NCI-H146 treated with DMSO at 0.1 percent for 48 hours (cell line): ENCODE results near the gene SYVN1.
A peak's percentile ranks its signal among the peaks of the same experiment; 100 is the strongest.

Source experiments
- DNase-seq: peaks from one replicate; lab custom pipeline; 2025; ENCODE audit not compliant: unreplicated experiment; lab: John Stamatoyannopoulos, UW

Gene SYVN1

DNA sequence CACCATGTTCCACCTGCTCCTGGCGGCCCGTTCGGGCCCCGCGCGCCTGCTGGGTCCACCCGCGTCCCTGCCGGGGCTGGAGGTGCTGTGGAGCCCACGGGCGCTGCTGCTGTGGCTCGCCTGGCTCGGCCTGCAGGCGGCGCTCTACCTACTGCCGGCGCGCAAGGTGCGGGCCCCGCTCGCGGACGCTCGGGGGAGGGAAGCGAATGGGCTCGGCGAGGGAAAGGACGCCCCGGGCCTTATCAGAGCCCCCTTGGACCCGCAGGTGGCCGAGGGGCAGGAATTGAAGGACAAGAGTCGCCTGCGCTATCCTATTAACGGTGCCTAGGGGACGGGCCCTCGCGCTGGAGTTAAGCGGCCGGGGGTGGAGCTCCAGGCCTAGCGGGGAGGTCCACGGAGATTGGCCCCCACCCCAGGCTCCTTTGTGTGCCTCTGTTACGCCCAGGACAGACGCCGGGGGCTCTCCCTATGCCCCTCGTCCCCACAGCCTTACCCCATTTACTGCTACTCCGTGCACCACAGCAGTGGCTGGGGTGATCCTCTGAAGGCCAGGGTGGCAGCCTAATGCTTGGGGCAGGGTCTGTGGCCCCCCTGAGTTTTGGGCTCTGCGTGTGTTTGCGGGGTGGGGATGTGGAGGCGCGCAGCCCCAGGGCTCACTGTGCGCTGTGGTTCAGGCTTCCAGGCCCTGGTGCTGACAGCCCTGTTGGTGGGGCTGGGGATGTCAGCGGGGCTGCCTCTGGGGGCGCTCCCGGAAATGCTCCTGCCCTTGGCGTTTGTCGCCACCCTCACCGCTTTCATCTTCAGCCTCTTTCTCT is 21.6 kb downstream of the SYVN1 start:
- peak; percentile 57 for DNase-seq

DNA sequence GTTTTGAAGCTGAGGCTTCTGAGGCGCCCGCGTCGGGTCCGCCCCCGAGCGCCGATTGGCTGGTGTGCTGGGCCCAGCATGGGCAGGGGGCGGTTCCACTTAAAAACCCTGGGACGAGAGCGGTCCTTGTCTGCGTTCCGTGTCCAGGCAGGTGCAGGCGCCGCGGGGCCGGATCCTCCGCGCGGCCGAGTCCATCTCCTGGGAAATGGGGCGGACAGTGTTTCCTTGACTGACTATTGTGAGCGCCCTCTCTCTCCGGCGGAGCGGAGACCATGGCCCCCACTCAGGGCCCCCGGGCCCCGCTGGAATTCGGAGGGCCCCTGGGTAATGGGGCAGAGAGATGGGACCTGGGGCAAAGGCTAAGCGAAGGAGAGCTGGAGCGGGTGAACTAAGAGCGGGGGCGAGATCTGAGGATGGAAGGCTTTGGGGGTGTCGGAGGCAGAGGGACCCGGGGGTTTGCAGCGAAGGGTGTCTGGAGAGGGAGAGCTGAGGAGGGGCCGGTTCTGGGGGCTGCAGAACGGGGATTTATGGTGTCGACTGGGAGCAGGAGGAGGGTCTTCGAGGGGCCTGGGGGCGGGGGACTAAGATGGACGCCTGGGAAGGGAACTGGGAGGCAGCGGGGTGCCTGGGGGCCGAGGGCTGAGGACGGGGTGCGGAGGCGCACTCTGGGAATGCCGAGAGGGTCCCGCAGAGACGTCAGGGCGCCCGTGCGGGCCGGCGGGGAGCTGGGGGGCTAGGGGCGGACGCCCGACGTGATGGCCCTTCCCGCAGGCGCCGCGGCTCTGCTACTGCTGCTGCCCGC is 22.4 kb downstream of the SYVN1 start, which contains the start of gene TM7SF2:
Gene TM7SF2, plus strand, starts transcription at position 129 of the 802 bp plus-strand sequence. Its CDS starts 144 bp downstream, at position 273.
- peak; percentile 91 for DNase-seq

DNA sequence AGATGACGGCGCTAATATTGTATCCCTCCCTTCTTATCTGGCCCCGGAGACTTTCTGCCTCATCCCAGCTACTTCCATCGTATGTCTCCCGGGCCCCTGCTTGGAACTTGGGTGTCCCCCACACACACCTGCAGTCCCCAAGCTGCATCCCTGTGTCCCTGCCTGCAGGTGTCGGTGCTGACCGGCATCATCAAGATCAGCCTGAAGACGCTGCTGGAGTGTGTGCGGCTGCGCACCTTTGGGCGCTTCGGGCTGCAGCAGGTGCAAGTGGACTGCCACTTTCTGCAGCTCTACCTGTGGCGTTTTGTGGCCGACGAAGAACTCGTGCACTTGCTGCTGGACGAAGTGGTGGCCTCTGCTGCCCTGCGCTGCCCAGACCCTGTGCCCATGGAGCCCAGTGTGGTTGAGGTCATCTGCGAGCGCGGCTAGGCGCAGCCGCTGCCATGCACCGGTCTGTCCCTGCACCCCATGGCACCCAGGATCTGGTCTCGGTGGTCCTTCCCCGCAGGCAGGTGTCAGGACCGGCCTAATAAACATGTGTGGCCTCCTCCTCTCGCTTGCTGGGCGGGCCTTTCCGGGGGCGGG is 23.1 kb downstream of the SYVN1 start:
- DNase-seq = no peak

DNA sequence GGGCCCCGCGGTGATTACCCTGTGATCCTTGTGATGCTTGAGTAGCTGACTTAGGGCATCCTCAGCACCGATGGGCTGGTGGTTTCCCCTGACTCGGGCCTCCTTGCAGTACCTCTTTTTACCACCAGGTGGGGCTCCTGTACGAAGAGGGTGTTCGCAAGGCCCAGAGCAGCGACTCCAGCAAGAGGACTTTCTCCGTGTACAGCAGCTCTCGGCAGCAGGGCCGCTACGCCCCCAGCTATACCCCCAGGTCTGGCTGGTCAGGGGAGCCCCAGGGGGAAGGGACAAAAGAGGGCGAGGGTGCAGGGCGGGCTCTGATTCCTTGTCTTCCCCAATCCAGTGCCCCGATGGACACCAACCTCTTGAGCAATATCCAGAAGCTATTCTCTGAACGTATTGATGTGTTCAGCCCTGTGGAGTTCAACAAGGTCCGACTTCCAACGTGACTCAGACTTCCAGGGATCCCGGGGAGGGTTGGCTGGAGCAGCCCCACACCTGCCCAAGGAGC is 23.9 kb downstream of the SYVN1 start:
- peak; percentile 70 for DNase-seq

DNA sequence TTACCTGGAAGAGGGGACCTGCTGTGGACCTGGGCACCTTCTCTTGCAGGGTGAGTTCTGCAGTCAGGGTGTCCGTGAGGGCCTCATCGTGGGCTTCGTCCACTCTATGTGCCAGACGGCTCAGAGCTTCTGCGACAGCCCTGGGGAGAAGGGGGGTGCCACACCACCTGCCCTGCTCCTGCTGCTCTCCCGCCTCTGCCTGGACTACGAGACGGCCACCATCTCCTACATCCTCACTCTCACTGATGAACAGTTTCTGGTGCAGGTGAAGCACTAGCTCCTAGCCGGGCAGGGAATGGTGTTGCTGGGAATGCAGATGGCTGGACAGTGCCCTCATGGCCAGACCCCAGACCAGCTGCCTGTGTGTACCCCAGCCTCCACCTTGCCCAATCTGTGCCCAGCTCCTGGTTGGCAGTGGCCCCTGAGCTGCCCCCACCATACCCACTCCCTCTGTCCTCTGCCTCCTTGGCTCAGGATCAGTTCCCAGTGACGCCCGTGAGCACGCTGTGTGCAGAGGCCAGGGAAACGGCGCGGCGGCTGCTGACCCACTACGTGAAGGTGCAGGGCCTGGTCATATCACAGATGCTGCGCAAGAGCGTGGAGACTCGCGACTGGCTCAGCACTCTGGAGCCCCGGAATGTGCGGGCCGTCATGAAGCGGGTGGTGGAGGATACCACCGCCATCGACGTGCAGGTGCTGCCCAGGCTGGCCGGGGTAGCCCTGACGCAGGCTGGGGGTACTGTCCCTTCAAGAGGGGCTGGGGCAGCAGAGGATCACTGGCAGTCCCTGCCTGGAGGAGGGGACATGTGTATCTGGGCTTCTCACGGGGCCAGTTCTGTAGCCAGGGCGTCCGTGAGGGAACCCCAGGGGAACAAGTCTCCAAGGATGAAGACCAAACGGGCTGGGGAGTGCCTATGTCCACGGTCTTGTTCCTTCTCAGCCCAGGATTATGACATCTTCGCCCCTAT is 24.8 kb downstream of the SYVN1 start:
- DNase-seq = no peak

DNA sequence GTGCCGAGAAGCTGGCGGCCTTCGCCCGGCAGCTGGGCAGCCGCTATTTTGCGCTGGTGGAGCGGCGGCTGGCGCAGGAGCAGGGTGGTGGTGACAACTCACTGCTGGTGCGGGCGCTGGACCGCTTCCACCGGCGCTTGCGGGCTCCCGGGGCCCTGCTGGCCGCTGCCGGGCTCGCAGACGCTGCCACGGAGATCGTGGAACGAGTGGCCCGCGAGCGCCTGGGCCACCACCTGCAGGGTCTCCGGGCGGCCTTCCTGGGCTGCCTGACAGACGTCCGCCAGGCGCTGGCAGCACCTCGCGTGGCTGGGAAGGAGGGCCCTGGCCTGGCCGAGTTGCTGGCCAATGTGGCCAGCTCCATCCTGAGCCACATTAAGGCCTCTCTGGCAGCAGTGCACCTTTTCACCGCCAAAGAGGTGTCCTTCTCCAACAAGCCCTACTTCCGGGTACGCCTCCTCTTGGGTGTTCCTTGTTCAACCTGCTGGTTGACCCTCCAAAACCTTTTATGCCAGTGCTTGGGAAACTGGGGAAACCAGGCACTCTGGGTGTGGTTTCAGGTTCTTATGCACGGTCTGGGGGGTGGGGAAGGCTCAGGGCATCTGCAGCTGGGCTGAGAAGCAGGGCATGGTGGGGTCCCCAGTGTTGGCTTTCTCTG is 25.7 kb downstream of the SYVN1 start:
- DNase-seq = no peak

DNA sequence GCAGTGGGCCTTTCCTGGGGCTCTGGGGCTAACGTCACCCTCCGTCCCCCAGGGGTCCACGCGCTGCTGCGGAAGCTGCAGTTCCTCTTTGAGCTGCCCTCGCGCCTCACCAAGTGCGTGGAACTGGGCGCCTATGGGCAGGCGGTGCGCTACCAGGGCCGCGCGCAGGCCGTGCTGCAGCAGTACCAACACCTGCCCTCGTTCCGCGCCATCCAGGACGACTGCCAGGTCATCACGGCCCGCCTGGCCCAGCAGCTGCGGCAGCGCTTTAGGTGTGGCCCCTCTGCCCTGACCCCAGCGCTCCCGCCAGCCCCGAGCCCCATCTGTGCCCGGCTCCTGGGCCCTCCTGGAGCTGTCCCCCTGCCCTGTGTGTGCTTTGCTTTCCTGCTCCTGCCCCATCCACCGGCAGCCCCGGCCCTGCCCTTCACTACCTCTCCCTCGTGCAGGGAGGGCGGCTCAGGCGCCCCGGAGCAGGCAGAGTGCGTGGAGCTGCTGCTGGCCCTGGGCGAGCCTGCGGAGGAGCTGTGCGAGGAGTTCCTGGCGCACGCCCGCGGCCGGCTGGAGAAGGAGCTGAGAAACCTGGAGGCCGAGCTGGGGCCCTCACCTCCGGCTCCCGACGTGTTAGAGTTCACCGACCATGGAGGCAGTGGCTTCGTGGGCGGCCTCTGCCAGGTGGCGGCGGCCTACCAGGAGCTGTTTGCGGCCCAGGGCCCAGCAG is 26.4 kb downstream of the SYVN1 start:
- no peak for DNase-seq

DNA sequence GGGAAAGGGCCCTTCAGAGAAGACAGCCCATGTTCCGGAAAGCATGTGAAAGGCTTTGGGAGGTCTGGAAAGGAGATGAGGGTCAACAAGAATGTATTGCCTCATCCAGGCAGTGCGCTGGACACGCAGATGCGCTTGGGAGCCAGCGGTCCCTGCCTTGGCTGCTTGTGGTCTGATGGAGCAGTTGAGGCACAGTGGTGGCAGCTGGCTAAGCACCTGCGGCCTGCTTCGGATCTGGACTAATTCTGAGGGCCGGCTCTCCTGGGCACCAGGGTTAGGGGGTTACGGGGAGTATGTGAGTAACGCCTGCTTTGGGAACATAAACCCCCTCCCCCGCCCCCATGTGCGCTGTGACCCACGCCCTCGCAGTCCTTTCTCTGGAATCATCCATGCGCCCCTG is 27.2 kb downstream of the SYVN1 start:
- no peak for DNase-seq

DNA sequence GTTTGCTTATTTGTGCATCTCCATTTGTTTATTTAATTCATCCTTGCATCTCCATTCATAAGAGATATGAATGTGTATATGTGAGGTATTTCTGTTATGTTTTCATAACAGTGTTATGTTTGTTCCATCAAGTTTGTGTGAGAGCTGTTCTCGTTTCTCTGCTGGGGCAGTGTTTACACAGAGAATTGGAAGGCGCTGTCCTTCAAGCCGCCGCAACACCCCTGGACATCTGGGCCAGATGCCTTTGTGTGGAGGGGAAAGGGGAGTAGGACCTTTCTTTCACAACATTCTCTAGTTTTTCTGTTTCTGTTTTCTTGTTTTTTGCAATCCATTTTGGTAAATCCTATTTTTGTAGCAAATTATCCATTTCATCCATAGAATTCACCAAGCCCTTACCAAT is 29.7 kb downstream of the SYVN1 start:
- DNase-seq = no peak

DNA sequence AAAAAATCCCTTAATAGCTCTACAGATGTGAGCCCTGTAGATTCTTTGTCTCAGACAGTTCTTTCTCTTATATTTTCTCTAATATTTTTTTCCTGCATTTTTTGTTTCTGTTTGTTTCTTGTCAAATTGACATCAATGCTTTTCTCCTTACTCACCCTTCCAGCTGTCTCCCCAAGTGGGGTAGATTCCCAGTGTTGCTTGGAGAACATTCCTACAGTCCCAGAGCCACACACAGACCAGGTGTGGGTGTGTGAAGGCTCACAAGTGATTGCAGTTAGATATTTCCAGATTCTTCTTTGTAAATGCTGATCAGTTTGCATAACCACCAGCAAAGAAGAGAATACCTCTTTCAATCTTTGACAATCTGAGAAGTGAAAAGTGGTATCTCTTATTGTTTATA is 30.8 kb downstream of the SYVN1 start:
- no peak for DNase-seq

DNA sequence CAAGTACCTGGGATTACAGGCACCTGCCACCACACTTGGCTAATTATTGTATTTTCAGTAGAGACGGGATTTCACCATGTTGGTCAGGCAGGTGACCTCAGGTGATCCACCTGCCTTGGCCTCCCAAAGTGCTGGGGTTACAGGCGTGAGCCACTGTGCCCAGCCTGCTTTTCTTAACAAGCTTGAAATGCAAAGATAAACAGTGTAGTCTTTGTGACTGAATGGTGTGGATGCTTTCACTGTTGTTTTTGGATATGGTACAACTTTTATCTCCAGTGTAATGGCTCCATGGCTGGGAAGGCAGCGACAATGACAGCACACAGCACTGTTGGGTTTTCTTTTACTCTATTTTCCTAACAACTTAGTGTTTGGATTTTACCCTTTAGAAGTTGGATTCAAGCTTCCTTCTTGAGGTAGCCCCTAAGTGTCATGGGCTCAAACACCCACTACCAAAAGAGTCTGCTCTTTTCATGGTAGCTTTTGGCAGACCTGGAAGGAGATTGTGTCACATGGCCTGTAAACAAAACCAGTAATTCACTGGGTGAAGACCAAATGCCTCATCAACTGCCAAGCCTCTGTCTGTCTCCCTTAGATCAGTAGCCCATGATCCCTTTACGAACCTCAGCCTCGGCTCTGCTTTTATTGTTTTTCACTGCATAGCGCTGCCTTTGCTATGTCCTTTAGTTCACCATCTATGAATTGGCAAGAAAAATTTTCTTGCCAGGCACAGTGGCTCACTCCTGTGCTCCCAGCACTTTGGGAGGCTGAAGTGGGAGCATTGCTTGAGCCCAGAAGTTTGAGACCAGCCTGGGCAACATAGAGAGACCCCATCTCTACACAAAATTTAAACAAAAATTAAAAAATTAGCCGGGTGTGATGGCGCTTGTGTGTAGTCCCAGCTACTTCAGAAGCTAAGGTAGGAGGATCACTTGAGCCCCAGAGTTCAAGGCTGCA is 31.9 kb downstream of the SYVN1 start:
- DNase-seq = no peak

DNA sequence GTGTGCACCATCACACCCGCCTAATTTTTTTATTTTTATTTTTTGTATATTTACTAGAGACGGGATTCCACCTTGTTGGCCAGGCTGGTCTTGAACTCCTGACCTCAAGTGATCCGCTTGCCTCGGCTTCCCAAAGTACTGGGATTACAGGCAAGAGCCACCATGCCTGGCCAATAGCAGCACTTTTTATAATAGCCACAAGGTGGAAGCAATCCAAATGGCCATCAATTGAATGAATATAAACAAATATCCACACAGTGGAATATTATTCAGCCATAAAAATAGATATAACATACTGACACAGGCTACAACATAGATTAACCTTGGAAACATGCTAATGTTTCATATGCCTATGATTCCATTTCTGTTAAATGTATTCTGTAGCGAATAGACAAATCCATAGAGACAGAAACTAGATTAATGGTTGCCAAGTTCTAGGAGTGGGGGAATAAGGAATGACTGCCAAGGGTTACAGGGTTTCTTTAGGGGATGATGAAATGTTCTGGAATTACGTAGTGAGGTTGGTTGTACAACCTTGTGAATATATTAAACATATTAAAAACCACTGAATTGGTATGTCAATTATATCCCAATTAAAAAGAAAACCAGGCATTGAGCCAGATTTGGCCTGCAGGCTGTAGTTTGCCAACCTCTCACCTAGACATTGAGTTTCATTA is 33.5 kb downstream of the SYVN1 start:
- no peak for DNase-seq

DNA sequence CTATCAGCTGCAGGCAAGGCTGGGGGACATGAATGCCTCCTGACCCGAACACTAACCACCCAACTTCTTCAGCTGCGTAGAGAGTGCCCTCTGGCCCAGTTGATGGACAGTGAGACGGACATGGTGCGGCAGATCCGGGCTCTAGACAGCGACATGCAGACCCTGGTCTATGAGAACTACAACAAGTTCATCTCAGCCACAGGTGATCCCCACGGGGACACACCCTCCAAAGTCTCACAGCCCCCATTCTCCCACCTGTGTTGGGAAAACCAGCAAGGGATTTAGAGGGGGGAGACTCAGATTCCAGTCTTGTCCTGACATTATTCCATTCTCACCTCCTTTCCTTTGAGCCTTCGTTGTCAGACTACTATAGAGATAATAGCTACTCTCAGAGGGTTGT is 37.4 kb downstream of the SYVN1 start:
- DNase-seq = no peak

DNA sequence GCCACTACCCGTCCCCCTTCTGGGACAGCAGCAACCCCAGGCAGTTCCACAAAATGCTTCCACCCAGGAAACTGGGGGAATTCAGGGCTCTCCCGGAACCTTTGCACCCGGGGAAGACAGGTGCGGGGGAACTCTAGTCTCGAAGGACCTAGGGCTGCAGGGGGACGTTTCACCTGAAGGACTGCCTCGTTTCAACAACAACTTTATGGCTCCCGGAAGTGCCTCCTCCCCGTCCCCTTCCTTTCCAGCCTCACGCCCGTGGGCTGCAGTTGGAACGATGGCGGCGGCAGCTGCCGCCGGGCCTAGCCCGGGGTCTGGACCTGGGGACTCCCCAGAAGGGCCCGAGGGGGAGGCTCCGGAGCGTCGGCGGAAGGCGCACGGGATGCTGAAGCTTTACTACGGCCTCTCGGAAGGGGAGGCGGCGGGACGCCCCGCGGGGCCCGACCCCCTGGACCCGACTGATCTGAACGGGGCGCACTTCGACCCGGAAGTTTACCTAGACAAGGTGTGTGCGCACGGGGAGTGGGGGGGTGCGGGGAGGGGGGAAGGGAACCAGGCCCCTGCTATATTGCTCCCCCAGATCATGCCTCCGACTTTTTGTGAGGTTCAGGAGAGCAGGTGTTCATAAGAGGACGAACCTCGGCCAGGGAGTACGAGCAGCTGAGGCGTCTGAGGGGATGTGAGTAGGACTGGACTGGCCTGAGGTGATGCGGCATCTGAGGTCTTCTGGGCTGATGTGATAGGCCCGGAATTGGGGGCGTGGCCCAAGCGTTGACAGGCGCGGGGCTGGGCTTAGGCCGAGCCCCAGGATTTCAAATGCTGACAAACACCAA is 38.1 kb downstream of the SYVN1 start, which contains the start of gene VPS51:
Gene VPS51, plus strand, starts transcription at position 241 of the 833 bp plus-strand sequence. Its CDS starts 37 bp downstream, at position 278.
- peak; percentile 83 for DNase-seq

DNA sequence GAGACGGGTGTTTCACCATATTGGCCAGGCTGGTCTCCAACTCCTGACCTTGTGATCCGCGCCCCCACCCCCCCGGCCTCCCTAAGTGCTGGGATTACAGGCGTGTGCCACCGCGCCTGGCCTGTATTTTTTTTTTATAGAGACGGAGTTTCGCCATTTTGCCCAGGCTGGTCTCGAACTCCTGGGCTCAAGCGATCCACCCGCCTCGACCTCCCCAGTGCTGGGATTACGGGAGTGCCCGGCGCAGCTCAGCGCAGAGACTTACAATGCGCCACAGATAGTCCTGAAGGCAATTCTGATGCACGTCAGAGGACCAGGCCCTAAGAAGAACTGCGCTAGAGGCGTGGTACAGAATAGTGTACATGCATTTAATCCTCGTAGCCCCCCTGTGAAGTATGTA is 38.9 kb downstream of the SYVN1 start:
- DNase-seq = no peak

DNA sequence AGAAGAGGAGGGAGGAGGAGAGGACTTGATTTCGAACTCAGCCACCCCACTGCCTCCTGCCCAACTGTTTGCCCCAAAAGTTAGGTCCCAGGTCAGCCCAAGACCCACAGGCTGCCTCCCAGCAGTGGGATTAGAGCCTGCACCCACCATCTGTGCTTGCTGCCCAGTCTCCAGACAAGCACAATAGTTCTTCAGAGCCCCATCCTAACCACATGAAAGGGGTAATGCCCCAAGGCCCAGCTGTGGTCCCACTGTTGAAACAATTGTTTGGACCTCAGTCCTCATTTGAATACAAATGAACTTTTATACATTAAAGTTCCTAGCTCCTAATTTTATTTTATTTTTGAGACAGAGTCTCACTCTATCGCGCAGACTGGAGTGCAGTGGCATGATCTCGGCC is 43.7 kb downstream of the SYVN1 start:
- no peak for DNase-seq

DNA sequence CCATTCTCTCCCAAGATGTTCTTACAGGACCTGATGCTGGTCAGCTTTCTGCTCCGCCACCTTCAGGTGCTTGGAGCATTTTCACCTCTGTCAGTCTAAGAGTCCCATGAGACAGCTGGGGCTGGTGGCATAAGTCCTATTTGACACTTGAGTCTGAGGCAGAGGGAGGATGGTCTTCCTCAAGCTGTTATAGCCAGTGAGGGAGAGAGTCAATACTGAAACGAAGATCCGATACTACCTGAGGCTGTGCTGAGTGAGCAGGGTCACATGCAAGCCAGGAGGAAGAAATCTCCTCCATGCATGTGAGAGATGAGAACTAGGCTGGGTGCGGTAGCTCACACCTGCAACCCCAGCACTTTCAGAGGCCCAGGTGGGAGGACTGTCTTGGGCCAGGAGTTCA is 44.7 kb downstream of the SYVN1 start:
- no peak for DNase-seq
